Testis (tissue), 3 donors: ENCODE results near the gene VAMP4. TPM values are rescaled to one million over a fixed set of nuclear protein-coding genes. Genes with fewer than 3 reads are reported as not detected.

ENCODE experiments used
- DNase-seq: peaks from one replicate; pipeline ENCODE4 v3.0.0-alpha.2; 2019
- H3K27ac ChIP-seq, 2 donors: fragments of 200-600 bp; sonication (generic); one replicate each; pipeline ENCODE4 v1.5.1; 2019
- H3K27me3 ChIP-seq: fragments of 200-600 bp; sonication (generic); one replicate; pipeline ENCODE4 v1.5.1; 2019
- H3K36me3 ChIP-seq: fragments of 200-600 bp; sonication (generic); one replicate; pipeline ENCODE4 v1.5.1; 2017; ENCODE audit warnings: low read depth; ENCODE audit errors: missing control alignments
- H3K4me1 ChIP-seq: fragments of 200-600 bp; sonication (generic); one replicate; pipeline ENCODE4 v1.5.1; 2019
- H3K4me3 ChIP-seq, 2 donors: fragments of 200-600 bp; sonication (generic); one replicate each; pipeline ENCODE4 v1.5.1; 2017 to 2019
- H3K9me3 ChIP-seq: fragments of 200-600 bp; sonication (generic); one replicate; pipeline ENCODE4 v1.5.1; 2017
- POLR2A ChIP-seq: fragments of 450-650 bp; IDR thresholded peaks from one replicate; pipeline ENCODE4 v1.6.1; 2017; ENCODE audit warnings: antibody characterized with exemption, mild to moderate bottlenecking, moderate library complexity
- WGBS, 2 donors: methylation state at CpG; one replicate each; pipeline ENCODE4 v1.1.5; 2018; 5-methylcytosine and 5-hydroxymethylcytosine counted together
- intact Hi-C: fragments of 100-400 bp; cut with DNase I; formaldehyde crosslinking; loops from one replicate; pipeline ENCODE4 v1.15.1; 2023; ENCODE audit warnings: low total_unique reads
- polyA plus RNA-seq: library from polyadenylated mRNA; stranded (reverse); fragments of 350-450 nt; fragmentation: Illumina TruSeq; extraction: RNeasy Lipid Tissue Mini Kit (QIAGEN cat#74804); gene quantifications from one replicate; pipeline ENCODE4 v1.2.3, GENCODE V29; 2014; ENCODE audit warnings: low read depth, low replicate concordance; ENCODE audit not compliant: insufficient read depth
- total RNA-seq, 2 donors: library from RNA; depleted of rRNA; stranded (reverse); fragments of >200 nt; gene quantifications; one replicate each; pipeline ENCODE4 v1.2.3, GENCODE V29; 2016
- TF ChIP-seq, protein P1 (sequence below), 3 experiments: fragments of 450-650 bp in 2 of 3; fragments of 200-600 bp in 1 of 3; sonication (generic) in 1 of 3; IDR thresholded peaks; one replicate each; pipeline ENCODE4 v1.5.1; 2016 to 2019; ENCODE audit warnings: antibody characterized with exemption in 3 of 3, mild to moderate bottlenecking in 2 of 3, moderate library complexity in 1 of 3

VAMP4 gene
- total and polyA plus RNA-seq, 3 donors from 2014 or later: 22.6 to 28.6 (median 23.7) TPM

DNA sequence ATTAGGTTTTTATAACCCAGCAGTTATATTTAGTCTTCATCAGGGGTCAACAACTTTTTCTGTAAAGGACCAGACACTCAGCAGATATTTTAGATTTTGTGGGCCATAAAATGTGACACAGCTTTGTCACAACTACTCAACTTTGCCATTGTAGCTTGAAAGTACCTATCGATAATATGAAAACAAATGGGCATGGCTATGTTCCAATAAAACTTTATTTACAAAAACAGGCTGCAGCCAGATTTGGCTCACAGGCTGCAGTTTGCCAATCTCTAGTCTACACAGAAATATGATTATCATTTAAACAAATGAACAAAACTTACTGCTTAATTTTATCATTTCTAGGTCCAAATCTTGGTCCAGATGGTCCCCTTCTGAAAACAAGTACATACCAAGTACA, 23.0 kb downstream of the VAMP4 start:
- H3K4me1 ChIP-seq: peaks cover 7% of the 10 kb centered on the region
- H3K27me3 ChIP-seq: no peaks in the 10 kb centered on the region
- no peaks in the 10 kb centered on the region for H3K9me3 ChIP-seq
- no peak overlapping the region for H3K4me3 ChIP-seq
- no peaks in the 10 kb centered on the region for H3K36me3 ChIP-seq
- DNase-seq: no peak
- H3K27ac ChIP-seq: no peak overlapping the region
- intact Hi-C loops: loop anchor here (10.0 kb wide), 1 partner anchor 74 kb away; no protein-coding TSS in a partner anchor
- TF ChIP-seq, protein P1, sequence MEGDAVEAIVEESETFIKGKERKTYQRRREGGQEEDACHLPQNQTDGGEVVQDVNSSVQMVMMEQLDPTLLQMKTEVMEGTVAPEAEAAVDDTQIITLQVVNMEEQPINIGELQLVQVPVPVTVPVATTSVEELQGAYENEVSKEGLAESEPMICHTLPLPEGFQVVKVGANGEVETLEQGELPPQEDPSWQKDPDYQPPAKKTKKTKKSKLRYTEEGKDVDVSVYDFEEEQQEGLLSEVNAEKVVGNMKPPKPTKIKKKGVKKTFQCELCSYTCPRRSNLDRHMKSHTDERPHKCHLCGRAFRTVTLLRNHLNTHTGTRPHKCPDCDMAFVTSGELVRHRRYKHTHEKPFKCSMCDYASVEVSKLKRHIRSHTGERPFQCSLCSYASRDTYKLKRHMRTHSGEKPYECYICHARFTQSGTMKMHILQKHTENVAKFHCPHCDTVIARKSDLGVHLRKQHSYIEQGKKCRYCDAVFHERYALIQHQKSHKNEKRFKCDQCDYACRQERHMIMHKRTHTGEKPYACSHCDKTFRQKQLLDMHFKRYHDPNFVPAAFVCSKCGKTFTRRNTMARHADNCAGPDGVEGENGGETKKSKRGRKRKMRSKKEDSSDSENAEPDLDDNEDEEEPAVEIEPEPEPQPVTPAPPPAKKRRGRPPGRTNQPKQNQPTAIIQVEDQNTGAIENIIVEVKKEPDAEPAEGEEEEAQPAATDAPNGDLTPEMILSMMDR (IDR thresholded peaks at IDR 0.05): no peak
- no peak for TF ChIP-seq POLR2A
- 95 to 96% methylated on average over 1 of the region's 1 CpG for WGBS, 2 donors

DNA sequence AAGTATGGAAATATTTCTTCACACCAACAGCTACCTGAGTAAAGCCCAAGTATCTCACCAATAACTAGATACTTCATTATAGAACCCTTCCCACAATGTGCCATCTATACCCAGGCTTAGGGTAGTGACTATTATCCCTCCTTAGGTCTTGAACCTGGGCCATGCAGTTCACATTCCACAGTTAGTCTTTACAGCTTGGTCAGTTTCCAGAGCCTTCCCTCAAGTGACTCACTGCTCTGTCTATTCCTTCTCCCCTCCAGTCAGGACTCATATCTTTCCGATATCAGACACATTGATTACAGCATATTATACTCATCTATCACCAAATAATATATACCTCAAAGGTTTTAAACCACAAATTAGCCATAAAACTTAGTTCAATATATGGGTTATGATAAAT, 23.6 kb downstream of the VAMP4 start:
- no peak for DNase-seq
- Histone ChIP-seq H3K4me1 (peaks cover 7% of the 10 kb centered on the region), H3K27ac (no peak overlapping the region), H3K27me3 (no peaks in the 10 kb centered on the region), H3K4me3 (no peak overlapping the region), H3K36me3 (no peaks in the 10 kb centered on the region), H3K9me3 (no peaks in the 10 kb centered on the region)
- TF ChIP-seq, protein P1 (IDR thresholded peaks at IDR 0.05): no peak
- TF ChIP-seq POLR2A: no peak
- WGBS, 2 donors: 96 to 100% methylated on average over 1 of the region's 1 CpG
- intact Hi-C loops: loop anchor here (10.0 kb wide), 1 partner anchor 73 kb away; no protein-coding TSS in a partner anchor

GRCh38 chr1:171717062-171717718, 24.7 kb downstream of the VAMP4 start:
- TF ChIP-seq POLR2A: no peak
- TF ChIP-seq, protein P1 (IDR thresholded peaks at IDR 0.05): no peak
- Histone ChIP-seq H3K4me3 (no peak overlapping the region), H3K4me1 (peaks cover 7% of the 10 kb centered on the region), H3K27me3 (no peaks in the 10 kb centered on the region), H3K36me3 (no peaks in the 10 kb centered on the region), H3K9me3 (no peaks in the 10 kb centered on the region), H3K27ac (no peak overlapping the region)
- intact Hi-C loops: loop anchor here (10.0 kb wide), 1 partner anchor 72 kb away; no protein-coding TSS in a partner anchor
- 76 to 91% methylated on average over 2 of the region's 2 CpGs for WGBS, 2 donors
- no peak for DNase-seq

DNA sequence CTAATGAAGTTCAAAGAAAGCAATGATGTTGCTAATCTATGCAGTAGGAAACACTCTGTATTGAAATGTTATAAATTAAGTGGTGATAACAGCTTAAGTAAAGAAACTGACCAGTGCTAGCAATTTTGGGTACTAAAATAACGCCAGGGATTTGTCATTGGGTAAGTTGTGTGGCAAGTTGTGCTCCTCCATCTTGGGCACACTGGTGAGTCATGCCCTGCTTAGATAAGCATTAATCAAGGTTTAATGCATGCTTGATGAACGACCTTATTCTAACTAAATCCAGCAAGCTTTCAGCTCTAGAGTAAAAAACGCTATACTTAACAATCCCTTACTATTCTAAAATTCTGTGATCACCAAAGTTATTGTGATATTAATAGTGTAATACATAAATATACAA, 25.2 kb downstream of the VAMP4 start:
- DNase-seq: no peak
- Histone ChIP-seq H3K27me3 (no peaks in the 10 kb centered on the region), H3K4me1 (peaks cover 7% of the 10 kb centered on the region), H3K36me3 (no peaks in the 10 kb centered on the region), H3K27ac (no peak overlapping the region), H3K9me3 (no peaks in the 10 kb centered on the region), H3K4me3 (no peak overlapping the region)
- 76 to 77% methylated on average over 3 of the region's 3 CpGs for WGBS, 2 donors
- intact Hi-C loops: loop anchor here (10.0 kb wide), 1 partner anchor 72 kb away; no protein-coding TSS in a partner anchor
- TF ChIP-seq, protein P1 (IDR thresholded peaks at IDR 0.05): no peak
- no peak for TF ChIP-seq POLR2A

- Histone ChIP-seq H3K27me3 (no peaks in the 10 kb centered on the region), H3K36me3 (no peaks in the 10 kb centered on the region), H3K4me3 (no peak overlapping the region), H3K9me3 (no peaks in the 10 kb centered on the region), H3K4me1 (peaks cover 7% of the 10 kb centered on the region), H3K27ac (peak overlapping the region in 1 of 2 donors; percentile 8)
- no peak for DNase-seq
- intact Hi-C loops: loop anchor here (10.0 kb wide), 1 partner anchor 71 kb away; no protein-coding TSS in a partner anchor
- WGBS, 2 donors: 70 to 74% methylated on average over 3 of the region's 3 CpGs
- no peak for TF ChIP-seq POLR2A
- TF ChIP-seq, protein P1 (IDR thresholded peaks at IDR 0.05): peak in 2 of 3 experiments; percentile 26 to 55
These were observed 26.0 kb downstream of the VAMP4 start for GRCh38 chr1:171715813-171716251.
